K562 (cell line): Measurements from ENCODE around the gene HOXB5.

ENCODE experiments used
- CHD2 ChIP-seq: IDR thresholded peaks from 2 replicates; pipeline ENCODE4 v1.6.1; 2011; ENCODE audit warnings: low read depth, low read length
- CTBP1 ChIP-seq: fragments of 450-650 bp; IDR thresholded peaks from 2 replicates; pipeline ENCODE4 v1.6.1; 2016; ENCODE audit warnings: borderline replicate concordance
- SP1 ChIP-seq: sonication (generic); formaldehyde crosslinking; IDR thresholded peaks from 2 replicates; pipeline ENCODE4 v1.8.1; 2022; ENCODE audit warnings: mild to moderate bottlenecking, missing genetic modification reagents
- TAF1 ChIP-seq: IDR thresholded peaks from 2 replicates; pipeline ENCODE4 v1.6.1; 2011; ENCODE audit warnings: mild to moderate bottlenecking, low read length, moderate library complexity; ENCODE audit not compliant: insufficient read depth, control insufficient read depth, severe bottlenecking; ENCODE audit errors: extremely low read depth
- THRAP3 ChIP-seq: fragments of 450-650 bp; IDR thresholded peaks from 2 replicates; pipeline ENCODE4 v1.6.1; 2016; ENCODE audit warnings: mild to moderate bottlenecking, inconsistent platforms, borderline replicate concordance

DNA sequence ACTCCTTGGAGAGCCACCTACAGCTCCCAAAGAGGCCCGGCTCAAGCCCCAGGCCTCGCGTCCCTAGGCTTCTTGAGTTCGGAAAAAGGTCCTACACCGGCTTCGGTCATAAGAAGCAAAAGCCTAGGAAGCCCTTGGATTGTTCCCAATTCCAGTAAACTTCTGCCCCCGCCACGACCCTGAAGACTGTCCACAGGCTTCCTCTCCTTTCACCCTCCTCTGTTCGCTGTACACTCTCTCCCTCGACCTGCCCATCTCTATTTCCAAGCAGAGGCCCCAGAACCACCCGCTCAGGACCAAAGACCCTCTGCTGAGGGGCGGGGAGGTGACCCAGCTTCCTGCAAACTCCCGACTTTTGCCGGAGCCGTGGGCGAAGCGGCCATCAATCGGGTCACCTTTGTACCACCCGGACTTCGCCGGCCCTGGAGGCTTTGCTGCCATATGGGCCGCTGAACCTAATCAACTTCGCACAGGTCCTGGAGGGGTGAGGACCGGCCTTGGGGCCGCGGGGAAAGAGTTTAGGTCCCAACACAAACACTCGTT, 51.4 kb downstream of the HOXB5 start:
- no peak for TF ChIP-seq SP1 (CRISPR knock-in tag)
- TF ChIP-seq CTBP1: no peak
- no peak for TF ChIP-seq TAF1
- TF ChIP-seq THRAP3: no peak
- TF ChIP-seq CHD2: no peak
